Body of pancreas (tissue), 4 donors: Measurements from ENCODE around the gene MMP20.

Experiments
- CTCF ChIP-seq, 7 experiments: fragments of 450-650 bp in 4 of 7; fragments of 200-600 bp in 3 of 7; sonication (generic) in 3 of 7; IDR thresholded peaks; one replicate each; pipeline ENCODE4 v1.5.1; 2016 to 2019; ENCODE audit warnings: antibody characterized with exemption in 7 of 7
- POLR2A ChIP-seq, 3 donors: fragments of 450-650 bp; IDR thresholded peaks; one replicate each; pipeline ENCODE4 v1.6.1; 2016; ENCODE audit warnings: antibody characterized with exemption in 3 of 3, mild to moderate bottlenecking in 2 of 3

- TF ChIP-seq CTCF (IDR thresholded peaks at IDR 0.05) (no peak), POLR2A (IDR thresholded peaks at IDR 0.05) (no peak)
Measured at GRCh38 chr11:102546923-102547471, 78.1 kb downstream of the MMP20 start.
